Mesendoderm (in vitro differentiated cells): Measurements from ENCODE around the gene CCDC85A.

Source experiments
- DNase-seq: peaks from one replicate; pipeline ENCODE4 v3.0.0; 2013
- H2AK5ac ChIP-seq: 2 replicates; pipeline ENCODE4 v1.6.1; 2013; ENCODE audit warnings: low read length, inconsistent platforms
- H2BK120ac ChIP-seq: 2 replicates; pipeline ENCODE4 v1.6.1; 2013; ENCODE audit warnings: low read depth, mild to moderate bottlenecking, low read length, moderate library complexity, mixed read lengths
- H2BK15ac ChIP-seq: replicated peaks from 2 replicates; pipeline ENCODE4 v1.6.1; 2013; ENCODE audit warnings: low read depth, mild to moderate bottlenecking, moderate library complexity
- H2BK5ac ChIP-seq: 2 replicates; pipeline ENCODE4 v1.6.1; 2013; ENCODE audit warnings: low read length, inconsistent platforms
- H3K18ac ChIP-seq: 2 replicates; pipeline ENCODE4 v1.6.1; 2013; ENCODE audit warnings: mild to moderate bottlenecking, low read length, mixed read lengths
- H3K23ac ChIP-seq: one replicate; pipeline ENCODE4 v1.6.1; 2013; ENCODE audit warnings: low read length
- H3K27ac ChIP-seq: 2 replicates; pipeline ENCODE4 v1.5.1; 2013; ENCODE audit warnings: low read depth, mild to moderate bottlenecking, inconsistent platforms, low read length, moderate library complexity
- H3K27me3 ChIP-seq: 2 replicates; pipeline ENCODE4 v1.6.1; 2013; ENCODE audit warnings: low read length, control low read depth, mild to moderate bottlenecking, inconsistent platforms; ENCODE audit not compliant: insufficient read depth, poor library complexity
- H3K36me3 ChIP-seq: 2 replicates; pipeline ENCODE4 v1.6.1; 2013; ENCODE audit warnings: low read length, inconsistent platforms; ENCODE audit not compliant: control insufficient read depth, insufficient read depth
- H3K4ac ChIP-seq: one replicate; pipeline ENCODE4 v1.6.1; 2013; ENCODE audit warnings: low read depth, mild to moderate bottlenecking, low read length, moderate library complexity
- H3K4me1 ChIP-seq: 2 replicates; pipeline ENCODE4 v1.6.1; 2013; ENCODE audit warnings: low read depth, low read length, inconsistent platforms; ENCODE audit not compliant: control insufficient read depth
- H3K4me2 ChIP-seq: 2 replicates; pipeline ENCODE4 v1.6.1; 2013; ENCODE audit warnings: low read length
- H3K4me3 ChIP-seq: 2 replicates; pipeline ENCODE4 v1.5.1; 2013; ENCODE audit warnings: mild to moderate bottlenecking, low read length
- H3K56ac ChIP-seq: one replicate; pipeline ENCODE4 v1.6.1; 2013; ENCODE audit warnings: low read length
- H3K79me1 ChIP-seq: 2 replicates; pipeline ENCODE4 v1.6.1; 2013; ENCODE audit warnings: low read length, inconsistent platforms
- H3K79me2 ChIP-seq: 2 replicates; pipeline ENCODE4 v1.6.1; 2013; ENCODE audit warnings: mild to moderate bottlenecking, low read length; ENCODE audit not compliant: control insufficient read depth, insufficient read depth
- H3K9ac ChIP-seq: 2 replicates; pipeline ENCODE4 v1.6.1; 2013; ENCODE audit warnings: low read length, inconsistent platforms
- H4K5ac ChIP-seq: one replicate; pipeline ENCODE4 v1.6.1; 2013; ENCODE audit warnings: low read length
- H4K8ac ChIP-seq: one replicate; pipeline ENCODE4 v1.6.1; 2013; ENCODE audit warnings: low read depth, mild to moderate bottlenecking, control low read depth, low read length, moderate library complexity
- WGBS: extraction: QIAGEN DNeasy Blood & Tissue Kit; methylation state at CpG from one replicate; pipeline ENCODE4 v1.1.7; 2013; ENCODE audit warnings: low lambda C conversion rate, missing lambda C conversion rate; ENCODE audit not compliant: insufficient coverage; ENCODE audit errors: extremely low coverage; 5-methylcytosine and 5-hydroxymethylcytosine counted together

The CCDC85A gene

DNA sequence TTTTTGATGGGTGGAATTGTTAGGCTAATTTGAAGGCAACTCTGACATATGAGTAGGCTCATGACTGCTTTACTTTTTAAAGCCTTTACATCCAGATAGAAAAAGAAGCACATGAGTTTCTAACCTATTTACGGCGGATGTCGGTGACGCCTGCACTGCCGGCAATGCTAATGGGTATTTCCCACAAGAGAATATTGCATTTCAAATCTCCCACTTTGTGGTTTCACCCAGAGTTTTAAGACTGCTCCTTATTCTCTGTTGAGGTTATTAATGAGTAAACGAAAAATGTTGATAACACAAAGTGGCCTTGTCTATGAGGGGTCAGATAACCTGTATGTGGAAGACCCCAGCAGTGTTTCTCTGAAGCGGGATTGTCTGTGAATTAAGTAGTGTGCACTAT is 14.0 kb downstream of the CCDC85A start:
- no peak overlapping the region for H3K9ac ChIP-seq
- H3K79me2 ChIP-seq, result no peaks in the 10 kb centered on the region
- no peak overlapping the region for H2BK5ac ChIP-seq
- no peaks in the 10 kb centered on the region for H3K36me3 ChIP-seq
- H4K5ac ChIP-seq, result no peak overlapping the region
- H3K79me1 ChIP-seq, result no peaks in the 10 kb centered on the region
- H3K4ac ChIP-seq, result no peak overlapping the region
- H2AK5ac ChIP-seq, result no peak overlapping the region
- no peak for DNase-seq
- H3K23ac ChIP-seq, result no peak overlapping the region
- H3K18ac ChIP-seq, result no peak overlapping the region
- no peaks in the 10 kb centered on the region for H3K27me3 ChIP-seq
- H3K4me3 ChIP-seq, result no peak overlapping the region
- H2BK120ac ChIP-seq, result no peak overlapping the region
- H3K56ac ChIP-seq, result no peak overlapping the region
- no peak overlapping the region for H3K27ac ChIP-seq
- no peak overlapping the region for H4K8ac ChIP-seq
- no peak overlapping the region for H2BK15ac ChIP-seq
- H3K4me1 ChIP-seq, result no peaks in the 10 kb centered on the region
- WGBS, result no CpG with 5 or more reads among the region's 7 CpGs
- H3K4me2 ChIP-seq, result no peak overlapping the region

DNA sequence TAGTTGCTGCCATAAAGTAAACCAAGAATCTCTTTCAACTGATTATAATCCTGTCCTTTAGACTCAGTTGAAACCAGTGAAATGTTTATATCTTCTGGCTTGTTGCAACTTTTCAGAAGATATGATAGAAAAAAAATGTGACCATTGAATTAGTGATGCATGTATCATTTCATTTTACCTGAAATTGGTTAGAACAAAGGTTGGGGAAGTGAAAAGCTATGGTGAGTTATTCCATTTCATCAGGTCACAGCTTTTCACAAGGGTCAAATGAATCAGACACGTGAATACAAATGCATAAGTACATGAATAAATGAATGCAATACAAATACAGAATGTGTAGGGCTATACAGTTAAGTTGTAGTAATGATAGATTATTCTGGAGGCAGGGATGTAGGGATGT is 15.1 kb downstream of the CCDC85A start:
- Histone ChIP-seq H4K8ac (no peak overlapping the region), H3K18ac (no peak overlapping the region), H2BK120ac (no peak overlapping the region), H3K27ac (no peak overlapping the region), H4K5ac (no peak overlapping the region), H3K79me2 (no peaks in the 10 kb centered on the region), H3K27me3 (no peaks in the 10 kb centered on the region), H3K4me2 (no peak overlapping the region), H3K79me1 (no peaks in the 10 kb centered on the region), H3K56ac (no peak overlapping the region), H3K4me1 (no peaks in the 10 kb centered on the region), H3K23ac (no peak overlapping the region), H3K36me3 (no peaks in the 10 kb centered on the region), H2BK5ac (no peak overlapping the region), H3K4ac (no peak overlapping the region), H3K9ac (no peak overlapping the region), H2AK5ac (no peak overlapping the region), H2BK15ac (no peak overlapping the region), H3K4me3 (no peak overlapping the region)
- no CpG with 5 or more reads among the region's 1 CpG for WGBS
- DNase-seq, result no peak

DNA sequence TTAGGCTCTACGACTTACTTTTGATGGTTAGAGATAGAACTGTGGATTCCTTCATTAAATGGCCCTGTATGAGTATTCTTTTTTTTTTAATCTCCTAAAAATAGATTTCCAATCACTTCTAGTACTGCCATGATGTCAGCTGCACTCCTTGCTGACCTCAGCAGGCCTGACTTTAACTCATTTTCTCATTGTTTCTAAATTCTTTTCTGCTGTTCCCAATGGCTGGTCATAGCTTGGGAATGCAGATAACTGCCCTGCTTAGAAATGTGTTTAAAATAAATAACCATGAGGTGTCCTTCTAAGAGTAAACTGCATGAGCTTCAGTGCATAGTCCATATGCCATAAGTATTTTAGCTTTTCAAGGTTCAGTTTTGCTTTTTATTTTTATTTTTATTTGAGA is 15.7 kb downstream of the CCDC85A start:
- whole genome bisulfite sequencing, result no CpG with 5 or more reads among the region's 1 CpG
- no peaks in the 10 kb centered on the region for H3K27me3 ChIP-seq
- H2BK15ac ChIP-seq, result no peak overlapping the region
- H4K5ac ChIP-seq, result no peak overlapping the region
- no peak overlapping the region for H3K4me2 ChIP-seq
- H3K9ac ChIP-seq, result no peak overlapping the region
- H3K23ac ChIP-seq, result no peak overlapping the region
- H4K8ac ChIP-seq, result no peak overlapping the region
- H2BK5ac ChIP-seq, result no peak overlapping the region
- no peaks in the 10 kb centered on the region for H3K79me1 ChIP-seq
- no peak overlapping the region for H3K4me3 ChIP-seq
- H3K4ac ChIP-seq, result no peak overlapping the region
- no peaks in the 10 kb centered on the region for H3K79me2 ChIP-seq
- H3K36me3 ChIP-seq, result no peaks in the 10 kb centered on the region
- H2BK120ac ChIP-seq, result no peak overlapping the region
- H2AK5ac ChIP-seq, result no peak overlapping the region
- no peak overlapping the region for H3K18ac ChIP-seq
- peak; percentile 3 for DNase-seq
- H3K56ac ChIP-seq, result no peak overlapping the region
- H3K4me1 ChIP-seq, result no peaks in the 10 kb centered on the region
- H3K27ac ChIP-seq, result no peak overlapping the region

DNA sequence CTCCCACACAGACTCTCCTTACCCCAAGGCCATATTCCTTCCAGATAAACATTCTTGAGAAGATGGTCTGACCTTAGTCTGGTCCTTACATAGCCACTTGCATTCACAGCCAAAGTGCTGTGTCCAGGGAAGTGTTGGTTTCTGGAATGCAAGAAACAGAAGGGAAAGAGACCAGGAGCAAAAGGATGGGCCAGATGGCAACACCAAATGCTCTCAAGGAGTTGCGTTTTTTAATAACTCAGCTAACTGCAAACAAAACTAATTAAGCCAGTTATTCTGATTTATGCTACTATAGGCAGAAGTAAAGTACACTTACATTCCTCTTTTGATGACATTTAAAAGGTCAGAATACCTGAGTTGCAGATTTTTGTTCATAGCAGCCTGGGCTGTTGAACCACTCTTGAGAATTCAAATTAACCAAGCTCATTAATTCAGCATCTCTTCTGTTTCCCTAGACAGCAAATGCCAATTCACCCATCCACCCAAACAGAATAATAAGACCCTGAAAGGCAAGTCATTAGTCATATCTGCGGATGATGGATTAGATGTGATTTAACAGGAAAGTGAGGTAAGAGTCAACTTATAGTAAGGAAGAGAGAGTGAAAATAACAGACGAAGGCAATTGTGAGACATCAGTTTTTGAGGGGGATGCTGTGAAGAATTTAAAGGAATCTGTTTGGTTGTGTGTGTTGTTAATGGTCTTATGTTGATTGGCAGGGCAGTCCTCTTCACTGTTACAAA is 18.8 kb downstream of the CCDC85A start:
- no peak overlapping the region for H2BK15ac ChIP-seq
- H2AK5ac ChIP-seq, result no peak overlapping the region
- no peak overlapping the region for H2BK5ac ChIP-seq
- H3K79me2 ChIP-seq, result no peaks in the 10 kb centered on the region
- no peak overlapping the region for H2BK120ac ChIP-seq
- WGBS, result no CpG with 5 or more reads among the region's 3 CpGs
- no peak overlapping the region for H3K4me3 ChIP-seq
- no peak overlapping the region for H3K27ac ChIP-seq
- no peak overlapping the region for H3K56ac ChIP-seq
- no peaks in the 10 kb centered on the region for H3K27me3 ChIP-seq
- H4K8ac ChIP-seq, result no peak overlapping the region
- no peak overlapping the region for H3K4me2 ChIP-seq
- no peak overlapping the region for H3K18ac ChIP-seq
- no peak overlapping the region for H3K4ac ChIP-seq
- H3K4me1 ChIP-seq, result no peaks in the 10 kb centered on the region
- no peaks in the 10 kb centered on the region for H3K79me1 ChIP-seq
- DNase-seq, result no peak
- no peaks in the 10 kb centered on the region for H3K36me3 ChIP-seq
- H3K23ac ChIP-seq, result no peak overlapping the region
- no peak overlapping the region for H3K9ac ChIP-seq
- H4K5ac ChIP-seq, result no peak overlapping the region

DNA sequence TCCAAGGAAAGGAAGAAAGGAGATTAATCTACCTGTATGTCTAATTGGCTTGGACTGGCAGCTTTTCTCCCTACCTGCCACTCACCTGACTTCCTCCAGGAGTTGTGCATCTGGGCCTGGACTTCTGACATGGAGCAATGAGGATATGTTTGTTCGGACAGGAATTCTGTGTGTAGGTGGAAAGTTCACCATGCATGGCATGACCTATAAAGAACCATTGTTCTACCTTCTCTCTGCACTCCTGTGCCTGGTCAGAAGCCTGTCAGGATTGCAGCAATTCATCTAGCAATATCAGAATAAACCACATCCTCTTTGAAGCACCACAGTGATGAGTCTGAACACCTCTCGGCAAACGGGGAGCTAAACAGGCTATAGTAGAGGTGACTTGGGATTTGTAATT is 20.8 kb downstream of the CCDC85A start:
- Histone ChIP-seq H2BK5ac (no peak overlapping the region), H3K4me1 (no peaks in the 10 kb centered on the region), H3K79me2 (no peaks in the 10 kb centered on the region), H3K36me3 (no peaks in the 10 kb centered on the region), H3K23ac (no peak overlapping the region), H3K4me3 (no peak overlapping the region), H3K27me3 (no peaks in the 10 kb centered on the region), H3K4ac (no peak overlapping the region), H3K9ac (no peak overlapping the region), H3K4me2 (no peak overlapping the region), H2AK5ac (no peak overlapping the region), H2BK15ac (no peak overlapping the region), H3K79me1 (no peaks in the 10 kb centered on the region), H4K5ac (no peak overlapping the region), H2BK120ac (no peak overlapping the region), H3K18ac (no peak overlapping the region), H3K56ac (no peak overlapping the region), H3K27ac (no peak overlapping the region), H4K8ac (no peak overlapping the region)
- no peak for DNase-seq
- no CpG with 5 or more reads among the region's 3 CpGs for WGBS

DNA sequence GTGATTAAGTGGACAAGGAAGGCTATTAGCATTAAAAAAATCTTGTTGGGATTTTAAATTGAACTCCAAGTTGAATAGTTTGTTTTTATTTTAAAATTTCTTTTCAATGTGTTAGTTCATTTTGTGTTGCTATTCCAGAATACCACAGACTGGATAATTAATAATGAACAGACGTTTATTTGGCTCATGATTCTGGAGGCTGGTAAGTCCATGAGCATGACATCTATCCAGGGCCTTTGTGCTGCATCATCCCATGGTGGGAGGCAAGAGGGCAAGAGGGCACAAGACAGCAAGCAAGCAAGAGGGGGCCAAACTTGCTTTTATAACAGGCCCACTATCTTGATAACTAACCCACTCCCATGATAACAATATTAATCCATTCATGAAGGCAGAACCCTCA is 22.5 kb downstream of the CCDC85A start:
- H3K79me2 ChIP-seq, result no peaks in the 10 kb centered on the region
- H3K27ac ChIP-seq, result no peak overlapping the region
- H2BK5ac ChIP-seq, result no peak overlapping the region
- no peak overlapping the region for H3K4me3 ChIP-seq
- H3K18ac ChIP-seq, result no peak overlapping the region
- no peak overlapping the region for H3K56ac ChIP-seq
- no peaks in the 10 kb centered on the region for H3K36me3 ChIP-seq
- H2BK120ac ChIP-seq, result no peak overlapping the region
- no peaks in the 10 kb centered on the region for H3K79me1 ChIP-seq
- no CpG with 5 or more reads among the region's 1 CpG for WGBS
- DNase-seq, result no peak
- H3K4ac ChIP-seq, result no peak overlapping the region
- H2BK15ac ChIP-seq, result no peak overlapping the region
- no peak overlapping the region for H3K23ac ChIP-seq
- no peak overlapping the region for H3K9ac ChIP-seq
- H3K4me1 ChIP-seq, result no peaks in the 10 kb centered on the region
- H4K8ac ChIP-seq, result no peak overlapping the region
- H3K27me3 ChIP-seq, result no peaks in the 10 kb centered on the region
- no peak overlapping the region for H3K4me2 ChIP-seq
- no peak overlapping the region for H4K5ac ChIP-seq
- H2AK5ac ChIP-seq, result no peak overlapping the region
